Measurements from ENCODE around the gene GOLGA5.
"Not testable (repeated sequence)": the region's sequence is repeated elsewhere in the genome, so short reads cannot be mapped to it uniquely, and the experiment has no call there.

The GOLGA5 gene

DNA sequence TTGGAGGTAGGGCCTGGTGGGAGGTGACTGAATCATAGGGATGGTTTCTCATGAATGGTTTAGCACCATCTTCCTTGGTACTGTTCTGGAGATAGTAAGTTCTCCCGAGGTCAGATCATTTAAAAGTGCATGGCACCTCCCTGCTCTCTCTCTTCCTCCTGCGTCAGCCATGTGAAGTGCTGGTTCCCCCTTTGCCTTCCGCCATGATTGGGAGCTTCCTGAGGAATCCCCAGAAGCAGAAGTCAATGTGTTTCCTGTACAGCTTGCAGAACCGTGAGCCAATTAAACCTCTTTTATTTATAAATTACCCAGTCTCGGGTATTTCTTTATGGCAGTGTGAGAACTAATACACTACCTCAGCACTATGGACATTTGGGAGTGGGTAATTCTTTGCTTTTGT is 40.9 kb upstream of the GOLGA5 start:
- no peak for DNase-seq (ENCODE audit: extremely low read depth, low read depth)
- TF ChIP-seq CTCF (IDR thresholded peaks at IDR 0.05; ENCODE audit: low read depth, low read length) = no peak

DNA sequence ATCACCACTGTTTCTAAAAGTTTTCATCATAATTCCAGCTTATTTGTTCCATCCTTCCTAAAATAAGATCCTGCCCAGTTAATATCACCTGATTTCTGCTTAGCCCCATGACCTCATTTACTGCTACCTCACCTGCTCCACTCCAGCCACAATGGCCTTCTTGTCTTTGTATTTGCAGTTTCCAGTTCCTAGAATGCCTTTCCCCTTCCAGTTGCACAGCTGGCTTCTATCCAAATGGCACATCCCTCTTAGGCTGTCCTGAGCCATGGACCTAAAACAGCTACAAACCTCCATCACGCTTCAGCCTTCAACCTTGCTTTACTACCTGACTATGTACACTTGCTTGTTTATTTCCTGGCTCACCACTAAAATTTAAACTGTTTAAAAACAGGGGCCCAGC is 39.1 kb upstream of the GOLGA5 start:
- no peak for TF ChIP-seq CTCF (IDR thresholded peaks at IDR 0.05; ENCODE audit: low read depth, low read length)
- DNase-seq (ENCODE audit: extremely low read depth, low read depth) = no peak

DNA sequence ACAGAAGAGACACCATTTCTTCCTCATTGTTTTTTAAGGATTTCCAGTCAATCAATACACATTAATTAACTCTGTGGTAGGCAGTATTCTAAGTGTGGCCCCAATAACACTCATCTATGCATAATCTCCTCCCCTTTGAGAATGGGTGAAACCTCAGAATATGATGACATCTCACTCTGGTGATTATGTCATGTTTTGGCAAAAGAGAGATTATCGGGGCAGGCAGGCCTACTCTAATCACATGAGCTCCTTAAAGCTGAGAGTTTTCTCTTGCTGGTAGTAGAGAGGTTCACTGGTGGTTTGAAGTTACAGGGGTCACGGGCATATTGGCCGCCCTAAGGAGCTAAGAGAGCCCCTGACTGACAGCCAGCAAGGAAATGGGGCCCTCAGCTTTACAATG is 38.6 kb upstream of the GOLGA5 start:
- TF ChIP-seq CTCF (IDR thresholded peaks at IDR 0.05; ENCODE audit: low read depth, low read length) = no peak
- DNase-seq (ENCODE audit: extremely low read depth, low read depth) = no peak

DNA sequence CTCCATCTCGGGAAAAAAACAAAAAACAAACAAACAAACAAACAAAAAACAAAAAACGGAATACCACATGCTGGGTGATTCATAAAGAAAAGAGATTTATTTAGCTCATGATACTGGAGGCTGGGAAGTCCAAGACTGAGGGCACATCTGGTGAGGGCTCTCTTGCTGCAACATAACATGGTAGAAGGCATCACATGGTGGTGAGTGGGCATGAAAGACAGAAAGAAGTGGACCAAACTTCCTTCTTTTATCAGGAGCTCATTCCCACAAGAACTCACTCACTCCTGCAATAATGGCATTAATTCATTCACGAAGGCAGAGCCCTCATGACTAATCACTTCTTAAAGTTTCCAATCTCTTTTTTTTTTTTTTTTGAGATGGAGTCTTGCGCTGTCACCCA is 37.7 kb upstream of the GOLGA5 start:
- no peak for TF ChIP-seq CTCF (IDR thresholded peaks at IDR 0.05; ENCODE audit: low read depth, low read length)

DNA sequence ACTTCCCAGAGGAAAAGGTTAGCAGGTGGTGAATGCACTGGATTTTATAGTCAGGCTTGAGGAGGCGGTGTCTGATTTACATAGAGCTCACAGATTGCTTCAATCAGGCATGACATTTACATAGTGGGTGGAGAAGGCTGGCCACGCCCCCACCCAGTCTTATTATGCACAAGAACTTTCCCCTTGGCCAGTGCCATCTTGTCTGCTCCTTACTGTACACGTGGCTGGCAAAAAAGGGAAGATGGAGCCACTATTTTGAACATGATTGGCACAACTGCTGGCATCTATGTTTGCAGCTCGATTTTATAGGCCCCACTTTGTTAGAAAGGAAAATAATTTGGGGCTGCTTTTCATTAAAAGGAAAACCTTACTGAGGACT is 34.8 kb upstream of the GOLGA5 start:
- DNase-seq (ENCODE audit: extremely low read depth, low read depth) = no peak
- TF ChIP-seq CTCF (IDR thresholded peaks at IDR 0.05; ENCODE audit: low read depth, low read length) = no peak

More for the DNA sequence above, 37.7 kb upstream of the GOLGA5 start:
- DNase-seq (ENCODE audit: extremely low read depth, low read depth) = no peak

DNA sequence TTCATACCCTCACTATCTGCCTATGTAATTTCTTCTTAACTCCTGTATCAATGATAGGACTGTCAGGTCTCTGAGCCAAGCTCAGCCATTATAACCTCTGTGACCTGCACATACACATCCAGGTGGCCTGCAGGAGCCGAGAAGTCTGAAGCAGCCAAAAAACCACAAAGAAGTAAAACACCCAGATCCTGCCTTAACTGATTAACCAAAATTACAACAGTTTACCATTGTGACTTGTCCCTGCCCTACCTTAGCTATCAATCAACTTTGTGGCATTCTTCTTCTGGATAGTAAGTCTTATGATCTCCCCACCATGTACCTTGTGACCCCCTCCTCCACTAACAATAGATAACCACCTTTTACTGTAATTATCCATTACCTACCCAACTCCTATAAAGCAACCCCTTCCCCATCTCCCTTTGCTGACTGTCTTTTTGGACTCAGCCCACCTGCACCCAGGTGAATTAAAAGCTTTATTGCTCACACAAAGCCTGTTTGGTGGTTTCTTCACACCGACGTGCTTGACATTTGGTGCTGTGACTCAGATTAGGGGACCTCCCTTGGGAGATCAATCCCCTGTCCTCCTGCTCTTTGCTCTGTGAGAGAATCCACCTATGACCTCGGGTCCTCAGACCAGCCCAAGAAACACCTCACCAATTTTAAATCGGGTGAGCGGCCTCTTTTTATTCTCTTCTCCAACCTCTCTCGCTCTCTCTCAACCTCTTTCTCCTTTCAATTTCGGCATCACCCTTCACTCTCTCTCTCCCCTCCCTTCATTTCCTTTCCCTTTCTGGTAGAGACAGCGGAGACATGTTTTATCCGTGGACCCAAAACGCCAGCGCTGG is 34.2 kb upstream of the GOLGA5 start:
- DNase-seq (ENCODE audit: extremely low read depth, low read depth) = no peak
- no peak for TF ChIP-seq CTCF (IDR thresholded peaks at IDR 0.05; ENCODE audit: low read depth, low read length)

DNA sequence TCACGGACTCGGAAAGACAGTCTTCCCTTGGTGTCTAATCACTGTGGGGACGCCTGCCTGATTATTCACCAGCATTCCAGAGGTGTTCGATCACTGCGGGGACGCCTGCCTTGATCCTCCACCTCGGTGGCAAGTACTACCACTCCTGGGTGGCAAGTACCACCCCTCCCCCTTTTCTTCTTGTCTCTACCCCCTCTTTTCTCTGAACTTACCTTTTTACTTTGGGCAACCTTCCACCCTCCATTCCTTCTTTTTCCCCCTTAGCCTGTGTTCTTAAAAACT is 33.6 kb upstream of the GOLGA5 start:
- no peak for TF ChIP-seq CTCF (IDR thresholded peaks at IDR 0.05; ENCODE audit: low read depth, low read length)
- no peak for DNase-seq (ENCODE audit: extremely low read depth, low read depth)

DNA sequence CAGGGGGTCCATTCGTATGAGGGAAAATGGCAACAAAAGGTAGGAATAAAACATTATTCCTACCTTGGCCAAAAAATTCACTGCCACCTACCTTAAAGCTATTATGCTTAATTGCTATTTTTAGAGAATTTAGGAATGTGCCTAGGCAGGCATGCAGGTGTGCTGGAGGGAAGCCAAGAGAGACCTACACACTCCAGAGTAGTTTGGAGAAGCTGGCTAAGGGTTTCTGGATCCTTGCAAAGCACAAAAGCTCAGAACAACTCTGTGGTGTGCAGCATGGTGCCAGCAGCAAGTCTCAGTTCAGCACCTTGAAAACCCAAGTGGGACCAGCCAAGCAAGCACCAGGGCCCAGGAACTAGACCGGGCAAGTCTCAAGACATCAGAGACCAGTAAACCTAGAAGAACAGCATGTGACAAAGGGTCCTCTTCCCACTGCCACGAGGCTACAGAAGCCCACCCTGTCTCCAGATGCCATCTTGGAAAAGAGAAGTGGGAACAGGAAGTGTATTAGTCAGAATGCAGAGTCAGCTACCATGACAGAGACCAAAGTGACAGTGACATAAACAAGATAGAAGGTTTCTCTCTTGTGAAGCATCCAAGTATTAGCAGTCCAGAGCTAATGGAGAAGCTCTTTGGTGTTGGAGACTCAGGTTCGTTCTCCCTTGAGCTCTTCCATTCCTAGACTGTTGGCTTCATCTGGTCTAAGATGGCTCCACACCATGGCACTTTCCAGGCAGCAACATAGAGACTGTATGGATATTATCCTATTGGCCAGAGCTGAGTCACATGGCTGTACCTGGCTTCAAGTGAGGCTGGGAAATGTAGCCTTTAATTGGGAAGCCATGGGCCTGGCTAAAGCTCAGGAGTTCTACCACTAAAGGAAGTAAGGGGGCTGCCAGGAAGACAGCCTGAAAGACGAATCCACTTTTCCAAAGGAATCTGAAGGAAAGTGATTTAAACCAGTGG is 30.2 kb upstream of the GOLGA5 start:
- DNase-seq (ENCODE audit: extremely low read depth, low read depth) = not testable (repeated sequence)

DNA sequence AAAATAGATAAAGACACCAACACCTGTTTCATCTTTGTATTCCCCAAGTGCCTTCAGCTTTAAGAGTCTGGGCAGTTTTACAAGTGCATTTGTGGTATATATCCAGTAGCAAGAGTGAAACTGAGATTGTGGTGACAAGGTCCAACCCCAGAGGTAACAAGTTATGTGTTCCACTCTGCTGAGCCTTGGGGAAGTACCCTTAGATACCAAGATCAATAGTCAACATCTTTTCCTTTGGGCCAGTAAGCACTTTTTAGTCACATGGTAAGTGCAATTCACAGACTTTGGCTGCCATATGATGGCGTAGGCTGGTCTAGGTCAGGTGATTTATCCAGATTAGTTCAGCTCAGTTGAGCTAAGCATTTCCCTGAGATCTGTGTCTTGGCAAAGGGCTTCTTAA is 25.9 kb upstream of the GOLGA5 start:
- DNase-seq (ENCODE audit: extremely low read depth, low read depth) = not testable (repeated sequence)

Data from AG09319 (cell line).